ENCODE data around the gene EGFL8.

EGFL8 gene

GRCh38 chr6:32168807-32169591 lies 4.6 kb downstream of the EGFL8 start:
- DNase-seq = no peak

- no peak for DNase-seq
These were observed 5.9 kb downstream of the EGFL8 start for GRCh38 chr6:32170294-32170693.

GRCh38 chr6:32171234-32171633 lies 6.8 kb downstream of the EGFL8 start:
- DNase-seq = no peak

GRCh38 chr6:32173051-32173727 lies 8.8 kb downstream of the EGFL8 start:
- DNase-seq = no peak

GRCh38 chr6:32174416-32174815 lies 10.0 kb downstream of the EGFL8 start:
- no peak for DNase-seq

GRCh38 chr6:32175322-32175710 lies 10.9 kb downstream of the EGFL8 start:
- DNase-seq = no peak

- peak; percentile 77 to 91 for DNase-seq
These were observed 11.5 kb downstream of the EGFL8 start, which contains the start of gene AGPAT1 for GRCh38 chr6:32175711-32176475. Gene AGPAT1 (minus strand): TSS chr6:32176084. CDS start chr6:32171496, 4,588 bp downstream.

GRCh38 chr6:32176476-32177182 lies 12.2 kb downstream of the EGFL8 start:
- no peak for DNase-seq

GRCh38 chr6:32177183-32177787 lies 12.9 kb downstream of the EGFL8 start:
- DNase-seq = no peak

GRCh38 chr6:32177788-32178546 lies 13.6 kb downstream of the EGFL8 start, which contains the start of gene RNF5:
Gene RNF5 (plus strand): TSS chr6:32178405. CDS start chr6:32178512, 107 bp downstream.
- DNase-seq = peak; percentile 89 to 100

- peak in 1 of 2 donors; percentile 43 for DNase-seq
These were observed 14.4 kb downstream of the EGFL8 start for GRCh38 chr6:32178547-32179440.

GRCh38 chr6:32179766-32180405 lies 15.5 kb downstream of the EGFL8 start:
- DNase-seq = no peak

GRCh38 chr6:32181148-32181702 lies 16.8 kb downstream of the EGFL8 start:
- no peak for DNase-seq

GRCh38 chr6:32181915-32182529 lies 17.6 kb downstream of the EGFL8 start:
- no peak for DNase-seq

GRCh38 chr6:32182555-32182981 lies 18.2 kb downstream of the EGFL8 start:
- DNase-seq = no peak

- no peak for DNase-seq
These were observed 18.6 kb downstream of the EGFL8 start for GRCh38 chr6:32183030-32183429.

GRCh38 chr6:32183483-32184083 lies 19.2 kb downstream of the EGFL8 start:
- DNase-seq = no peak

- DNase-seq = no peak
These were observed 19.8 kb downstream of the EGFL8 start, which contains the start of gene AGER for GRCh38 chr6:32184084-32184640. Gene AGER (minus strand): TSS chr6:32184253. CDS start chr6:32184222, 31 bp downstream.
